Psoas muscle (tissue), 8 donors: ENCODE results near the gene EXPH5. TPM values are rescaled to one million over a fixed set of nuclear protein-coding genes. Genes with fewer than 3 reads are reported as not detected.
"Not testable (repeated sequence)": the region's sequence is repeated elsewhere in the genome, so short reads cannot be mapped to it uniquely, and the experiment has no call there.

Experiments
- ATAC-seq, 4 donors: fragments of 200-7000 bp; cut with Tn5 transposase; one replicate each; pipeline ENCODE4 v1.9.1; 2020; ENCODE audit warnings: moderate library complexity in 3 of 4, mild to moderate bottlenecking in 2 of 4
- DNase-seq, 2 donors: peaks; one replicate each; pipeline ENCODE4 v3.0.0-alpha.2; 2020
- H3K27ac ChIP-seq: fragments of 200-600 bp; one replicate; pipeline ENCODE4 v1.8.0; 2022
- H3K27me3 ChIP-seq, 3 donors: fragments of 200-600 bp in 1 of 3; one replicate each; pipeline versions ENCODE4 v1.6.1 to v1.8.0; 2013 to 2022; ENCODE audit warnings: low read length in 2 of 3, mild to moderate bottlenecking in 2 of 3, moderate library complexity in 1 of 3; ENCODE audit not compliant: insufficient read depth in 3 of 3
- H3K36me3 ChIP-seq, 2 donors: fragments of 200-600 bp in 1 of 2; one replicate each; pipeline versions ENCODE4 v1.6.1 to v1.8.0; 2013 to 2022; ENCODE audit warnings: low read depth in 1 of 2, mild to moderate bottlenecking in 1 of 2, moderate library complexity in 1 of 2; ENCODE audit not compliant: insufficient read depth in 1 of 2
- H3K4me1 ChIP-seq: fragments of 200-600 bp; one replicate; pipeline ENCODE4 v1.8.0; 2022
- H3K4me3 ChIP-seq: fragments of 200-600 bp; one replicate; pipeline ENCODE4 v1.8.0; 2022; ENCODE audit warnings: mild to moderate bottlenecking
- H3K9me3 ChIP-seq: fragments of 200-600 bp; one replicate; pipeline ENCODE4 v1.8.0; 2022
- WGBS, 3 donors: extraction: QIAGEN DNeasy Blood & Tissue Kit; methylation state at CpG; one replicate each; pipeline versions ENCODE4 v1.1.6 to v1.1.7; 2013; 5-methylcytosine and 5-hydroxymethylcytosine counted together
- intact Hi-C, 2 donors: fragments of 100-400 bp; cut with DNase I; formaldehyde crosslinking; loops; one replicate each; pipeline versions ENCODE4 v1.11.0 to v1.14.2; 2022
- long read RNA-seq, 2 donors: library from polyadenylated mRNA; unstranded; transcript quantifications; one replicate each; pipeline ENCODE4 v2.0.0, GENCODE V29; 2021
- polyA plus RNA-seq, 3 donors: library from polyadenylated mRNA; stranded (reverse); fragments of 200-250 nt; gene quantifications; one replicate each; pipeline ENCODE4 v1.2.3, GENCODE V29; 2013
- total RNA-seq, 4 donors: library from RNA; stranded (reverse); fragmentation: NEBNext Ultra II Directional in 2 of 4; extraction: Animal tissue kit (Norgen Biotek cat#: 25700) in 2 of 4; gene quantifications; one replicate each; pipeline versions ENCODE4 v1.2.1 to v1.2.4, GENCODE V29; 2021 to 2023
- TF ChIP-seq, protein P1 (sequence below): fragments of 200-600 bp; IDR thresholded peaks from one replicate; pipeline ENCODE4 v1.8.0; 2022; ENCODE audit warnings: antibody characterized with exemption
- donor health status: healthy with polysubstance abuse.
- donor health status: DM: no; HTN: no; CAD: no; lungs with moderate emphysema.
- donor health status: Bipolar disorder and iron deficiency.
- donor health status: healthy.
- donor health status: DM: yes; HTN: yes; CAD: no.
- donor health status: DM: no; HTN: no; CAD: no.
- donor health status: DM: no; HTN: no; CAD: no.
- donor health status: DM: yes; HTN: yes; CAD: no.

Gene EXPH5, protein sequence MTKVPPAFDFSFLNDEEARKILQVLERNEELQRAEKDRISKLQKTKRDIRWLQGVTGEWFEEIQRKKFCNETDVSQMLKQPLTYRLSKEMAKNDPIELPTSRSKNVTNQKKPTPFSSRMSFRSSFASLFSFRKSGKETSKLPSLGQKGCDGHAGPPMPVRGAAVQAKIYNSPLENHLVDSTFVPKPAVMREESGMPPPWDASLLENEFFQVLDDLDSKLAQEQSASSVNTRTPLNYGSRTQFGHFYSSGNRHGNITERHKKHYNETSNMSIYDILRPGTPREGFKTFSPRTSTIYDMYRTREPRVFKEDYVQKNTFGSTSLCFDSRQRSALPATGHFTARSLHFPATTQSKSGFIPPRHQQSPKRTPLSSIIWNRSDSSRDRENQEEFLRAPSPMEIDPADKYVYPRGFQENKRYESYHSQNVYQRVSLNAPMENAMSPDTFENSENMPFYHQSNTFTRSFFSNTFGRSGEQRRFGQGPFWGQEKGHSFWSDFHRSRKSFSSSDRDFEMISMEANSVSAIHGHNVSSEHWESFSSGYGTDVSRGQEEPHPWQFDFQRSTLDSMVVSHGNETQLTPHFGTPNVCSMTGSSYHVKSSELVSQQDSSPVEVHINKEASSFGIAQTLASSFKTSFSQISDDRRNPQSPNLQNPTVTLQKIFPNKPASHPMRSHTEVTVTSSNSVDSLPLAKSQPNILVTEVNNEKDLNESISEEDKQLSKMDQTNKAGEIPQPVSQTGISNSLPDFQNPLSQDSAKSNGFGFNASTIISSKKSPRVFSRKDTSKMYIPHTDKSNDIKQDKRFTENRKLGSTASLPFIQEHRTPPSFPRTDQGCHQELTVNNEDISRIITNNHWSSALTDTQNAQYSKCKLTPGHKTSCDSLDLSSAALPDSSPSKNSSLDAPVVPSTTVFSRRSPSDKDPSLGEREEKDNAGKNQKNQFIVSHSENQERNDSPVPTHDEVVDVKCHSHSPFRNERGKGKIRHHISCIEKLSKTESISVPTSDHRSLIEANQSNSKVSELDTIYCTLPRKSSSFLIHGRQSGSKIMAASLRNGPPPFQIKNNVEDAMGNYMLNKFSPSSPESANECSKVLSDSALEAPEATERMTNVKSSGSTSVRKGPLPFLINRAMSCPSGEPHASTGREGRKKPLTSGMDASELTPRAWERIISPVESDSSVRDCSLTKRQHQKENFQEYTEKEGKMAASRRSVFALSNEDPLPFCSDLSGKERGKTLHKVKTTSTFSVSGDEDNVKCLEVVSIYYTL (N-terminal part only)
- total RNA-seq, result under 1 TPM; 0.15 to 0.58 (median 0.35) TPM
- under 1 TPM; 0.01 to 0.03 (median 0.01) TPM for polyA plus RNA-seq
- long read RNA-seq, donor 1, result 0 reads
- long read RNA-seq, donor 2, result 0 reads

DNA sequence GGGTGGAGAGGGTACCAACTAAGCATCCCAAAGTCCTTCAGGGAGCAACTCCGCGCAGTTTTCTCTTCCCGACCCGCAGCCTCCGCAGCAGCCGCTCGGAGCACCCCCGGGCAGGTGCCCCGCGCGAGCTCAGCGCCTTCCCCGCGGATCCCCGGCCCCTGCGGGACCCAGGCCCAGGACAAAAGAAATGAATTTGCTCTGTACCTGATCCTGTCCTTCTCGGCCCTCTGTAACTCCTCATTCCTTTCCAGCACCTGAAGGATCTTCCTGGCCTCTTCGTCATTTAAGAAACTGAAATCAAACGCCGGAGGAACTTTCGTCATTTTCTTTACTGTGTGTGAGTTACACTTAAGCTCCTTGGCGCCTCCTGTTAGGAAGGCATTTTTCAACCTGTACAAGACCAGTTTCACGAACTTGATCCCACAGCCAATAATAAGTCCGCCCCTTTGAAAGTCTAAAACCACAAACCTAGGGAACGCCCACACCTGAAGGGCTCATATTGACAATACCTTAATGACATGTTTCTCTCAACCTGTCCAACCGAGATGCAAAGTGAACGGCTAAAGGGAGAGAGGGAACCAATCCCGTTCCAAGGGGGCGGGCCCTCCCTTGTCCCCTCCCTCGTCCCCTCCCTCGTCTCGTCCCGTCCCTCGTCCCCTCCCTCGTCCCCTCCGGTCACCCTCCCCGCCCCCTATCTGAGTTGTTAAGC is at the start of gene EXPH5:
TSS of gene EXPH5 (minus strand) at position 555 of the 709 bp plus-strand sequence. CDS start at position 323, 232 bp downstream.
- intact Hi-C loops, result loop anchor here in 1 of 2 donors (5.0 kb wide), 1 partner anchor 96 kb away; the partner anchor contains the start of gene POGLUT3
- 0 to 1% (median 1%) methylated on average over 37 of the region's 37 CpGs for WGBS, 3 donors
- peak; percentile 92 to 97 (median 95) for ATAC-seq

DNA sequence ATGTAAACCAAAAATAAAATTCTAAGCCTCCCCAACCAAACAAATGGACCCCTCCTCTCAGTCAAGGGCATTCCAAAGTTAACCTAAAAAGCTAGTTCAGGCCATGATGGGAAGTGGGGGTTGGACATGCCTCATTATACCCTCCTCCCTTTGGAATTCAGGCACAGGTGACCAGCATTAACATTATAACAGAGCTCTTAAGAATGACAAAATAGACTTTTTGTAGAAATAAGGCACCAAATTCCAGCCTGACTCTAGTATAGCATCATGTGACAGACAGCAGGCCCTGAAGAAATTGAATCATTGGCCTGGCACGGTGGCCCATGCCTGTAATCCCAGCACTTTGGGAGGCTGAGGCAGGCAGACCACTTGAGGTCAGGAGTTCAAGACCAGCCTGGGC is 48.2 kb upstream of the EXPH5 start:
- not testable (repeated sequence) for H3K27me3 ChIP-seq, DNase-seq, H3K27ac ChIP-seq, H3K9me3 ChIP-seq, H3K4me3 ChIP-seq, H3K4me1 ChIP-seq, ATAC-seq, H3K36me3 ChIP-seq
- intact Hi-C loops, result loop anchor here (10.0 kb wide), 3 partner anchors 147 to 297 kb away; partner anchors contain the start of gene POGLUT3 (in 1 of the 2)
- 39 to 48% (median 39%) methylated on average over 1 of the region's 1 CpG for WGBS, 3 donors

More for the DNA sequence above, at the start of gene EXPH5:
- Histone ChIP-seq H3K4me1 (no peaks in the 10 kb centered on the region), H3K27me3 (peaks cover 0 to 19% (median 0%) of the 10 kb centered on the region in 3 donors), H3K4me3 (peak within 1 kb of the TSS; percentile 82), H3K9me3 (no peaks in the 10 kb centered on the region), H3K36me3 (no peaks in the 10 kb centered on the region), H3K27ac (no peak within 1 kb of the TSS)
- peak; percentile 81 to 85 for DNase-seq
- TF ChIP-seq, protein P1, sequence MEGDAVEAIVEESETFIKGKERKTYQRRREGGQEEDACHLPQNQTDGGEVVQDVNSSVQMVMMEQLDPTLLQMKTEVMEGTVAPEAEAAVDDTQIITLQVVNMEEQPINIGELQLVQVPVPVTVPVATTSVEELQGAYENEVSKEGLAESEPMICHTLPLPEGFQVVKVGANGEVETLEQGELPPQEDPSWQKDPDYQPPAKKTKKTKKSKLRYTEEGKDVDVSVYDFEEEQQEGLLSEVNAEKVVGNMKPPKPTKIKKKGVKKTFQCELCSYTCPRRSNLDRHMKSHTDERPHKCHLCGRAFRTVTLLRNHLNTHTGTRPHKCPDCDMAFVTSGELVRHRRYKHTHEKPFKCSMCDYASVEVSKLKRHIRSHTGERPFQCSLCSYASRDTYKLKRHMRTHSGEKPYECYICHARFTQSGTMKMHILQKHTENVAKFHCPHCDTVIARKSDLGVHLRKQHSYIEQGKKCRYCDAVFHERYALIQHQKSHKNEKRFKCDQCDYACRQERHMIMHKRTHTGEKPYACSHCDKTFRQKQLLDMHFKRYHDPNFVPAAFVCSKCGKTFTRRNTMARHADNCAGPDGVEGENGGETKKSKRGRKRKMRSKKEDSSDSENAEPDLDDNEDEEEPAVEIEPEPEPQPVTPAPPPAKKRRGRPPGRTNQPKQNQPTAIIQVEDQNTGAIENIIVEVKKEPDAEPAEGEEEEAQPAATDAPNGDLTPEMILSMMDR, result no peak

DNA sequence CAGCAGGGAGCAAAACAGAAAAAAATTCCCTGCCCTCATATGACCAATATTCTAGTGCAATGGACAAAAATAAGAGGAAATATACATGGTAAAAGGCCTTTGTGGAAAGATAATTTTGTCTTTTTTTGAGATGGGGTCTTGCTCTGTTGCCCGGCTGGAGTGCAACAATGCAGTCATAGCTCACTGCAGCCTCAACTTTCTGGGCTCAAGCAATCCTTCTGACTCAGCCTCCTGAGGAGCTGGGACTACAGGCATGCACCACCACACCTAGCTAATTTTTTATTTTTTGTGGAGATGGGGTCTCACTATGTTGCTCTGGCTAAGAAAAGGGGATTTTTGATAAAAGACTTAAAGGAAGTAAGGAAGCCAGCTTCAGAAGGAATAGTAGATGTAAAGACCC is 45.6 kb upstream of the EXPH5 start:
- no peaks in the 10 kb centered on the region for H3K36me3 ChIP-seq
- no peaks in the 10 kb centered on the region for H3K27me3 ChIP-seq
- intact Hi-C loops, result no loop called here
- ATAC-seq (no peak), DNase-seq (no peak)
- TF ChIP-seq, protein P1, result no peak
- H3K4me1 ChIP-seq, result no peaks in the 10 kb centered on the region
- H3K4me3 ChIP-seq, result no peak overlapping the region
- 91 to 95% (median 91%) methylated on average over 1 of the region's 1 CpG for WGBS, 3 donors
- no peaks in the 10 kb centered on the region for H3K9me3 ChIP-seq
- H3K27ac ChIP-seq, result no peak overlapping the region

DNA sequence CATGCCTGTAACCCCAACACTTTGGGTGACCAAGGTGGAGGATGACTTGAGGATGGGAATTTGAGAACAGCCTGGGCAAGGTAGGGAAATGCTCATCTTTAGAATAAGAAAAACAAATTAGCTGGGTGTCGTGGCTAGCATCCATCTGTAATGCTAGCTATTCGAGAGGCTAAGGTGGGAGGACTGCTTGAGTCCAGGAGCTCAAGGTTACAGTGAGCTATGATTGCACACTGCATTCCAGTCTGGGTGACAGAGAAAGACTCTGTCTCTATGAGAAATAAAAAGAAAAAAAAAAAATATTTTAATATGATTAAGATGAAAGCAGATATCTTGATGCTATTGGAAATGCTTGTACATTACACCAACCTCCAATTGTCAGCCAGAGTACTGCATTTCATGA is 42.7 kb upstream of the EXPH5 start:
- Histone ChIP-seq H3K9me3 (no peaks in the 10 kb centered on the region), H3K27me3 (no peaks in the 10 kb centered on the region), H3K36me3 (no peaks in the 10 kb centered on the region), H3K27ac (no peak overlapping the region), H3K4me1 (no peaks in the 10 kb centered on the region), H3K4me3 (no peak overlapping the region)
- intact Hi-C loops, result no loop called here
- DNase-seq, result no peak
- TF ChIP-seq, protein P1, result no peak
- ATAC-seq, result no peak
- 72 to 80% (median 78%) methylated on average over 2 of the region's 2 CpGs for WGBS, 3 donors
